Esophagus squamous epithelium (tissue), 5 donors: ENCODE results near the gene MYO15A. TPM values are rescaled to one million over a fixed set of nuclear protein-coding genes. Genes with fewer than 3 reads are reported as not detected.

Experiments
- DNase-seq: peaks from one replicate; lab custom pipeline; 2025; lab: John Stamatoyannopoulos, UW
- H3K27ac ChIP-seq, 4 donors: fragments of 200-600 bp; sonication (generic); one replicate each; pipeline ENCODE4 v1.5.1; 2016 to 2019; ENCODE audit warnings: mild to moderate bottlenecking in 1 of 4
- H3K27me3 ChIP-seq, 4 donors: fragments of 200-600 bp; sonication (generic); 1 replicate in 3 of 4; 2 replicates in 1 of 4; pipeline versions ENCODE4 v1.5.1 to v1.6.0; 2017 to 2021; ENCODE audit warnings: antibody characterized with exemption in 1 of 4
- H3K36me3 ChIP-seq, 3 donors: fragments of 200-600 bp; sonication (generic); one replicate each; pipeline ENCODE4 v1.5.1; 2016 to 2019
- H3K4me1 ChIP-seq, 3 donors: fragments of 200-600 bp; sonication (generic); one replicate each; pipeline ENCODE4 v1.5.1; 2017 to 2019
- H3K4me3 ChIP-seq, 4 donors: fragments of 200-600 bp; sonication (generic); 1 replicate in 3 of 4; 2 replicates in 1 of 4; pipeline ENCODE4 v1.5.1; 2016 to 2019; ENCODE audit warnings: mild to moderate bottlenecking in 2 of 4, moderate library complexity in 1 of 4
- H3K9me3 ChIP-seq, 3 donors: fragments of 200-600 bp; sonication (generic); one replicate each; pipeline ENCODE4 v1.5.1; 2016 to 2019
- POLR2A ChIP-seq, 4 donors: fragments of 450-650 bp; IDR thresholded peaks; one replicate each; pipeline ENCODE4 v1.6.1; 2017; ENCODE audit warnings: antibody characterized with exemption in 4 of 4, mild to moderate bottlenecking in 4 of 4, moderate library complexity in 3 of 4
- WGBS, 2 donors: methylation state at CpG; one replicate each; pipeline ENCODE4 v1.1.5; 2018; 5-methylcytosine and 5-hydroxymethylcytosine counted together
- intact Hi-C: fragments of 100-400 bp; cut with DNase I; formaldehyde crosslinking; loops from one replicate; pipeline ENCODE4 v1.15.0; 2022
- total RNA-seq, 4 donors: library from RNA; depleted of rRNA; stranded (reverse); fragments of >200 nt; gene quantifications; one replicate each; pipeline ENCODE4 v1.1.0, GENCODE V29; 2016
- TF ChIP-seq, protein P1 (sequence below), 6 experiments: fragments of 450-650 bp in 4 of 6; fragments of 200-600 bp in 2 of 6; sonication (generic) in 2 of 6; IDR thresholded peaks; one replicate each; pipeline ENCODE4 v1.5.1; 2016 to 2019; ENCODE audit warnings: antibody characterized with exemption in 6 of 6, mild to moderate bottlenecking in 4 of 6, moderate library complexity in 4 of 6
- donor health status: DM: yes; HTN: yes; CAD: no.

The MYO15A gene
- total RNA-seq, 4 donors from 2014 or later = 0.18 to 1.7 (median 0.30) TPM; not detected in 1

DNA sequence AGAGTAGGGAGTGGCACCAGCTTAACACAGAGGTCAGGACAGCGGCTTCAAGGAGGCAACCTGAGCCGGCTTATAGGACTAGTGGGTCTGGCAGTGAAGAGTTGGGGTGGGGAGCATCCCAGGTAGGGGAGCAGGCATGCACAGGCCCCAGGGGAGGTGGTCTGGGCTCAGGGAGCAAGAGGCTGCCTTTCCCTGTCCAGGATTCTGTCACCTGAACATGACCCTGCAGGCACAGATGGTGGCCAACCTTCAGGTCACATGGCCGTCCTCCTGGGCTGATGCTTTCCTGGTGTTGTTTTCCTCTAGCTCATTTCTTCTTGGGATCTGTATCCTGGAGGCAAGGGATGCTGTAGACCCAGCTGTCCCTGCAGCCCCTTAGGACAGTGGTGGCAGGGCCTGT, 3.5 kb upstream of the MYO15A start:
- WGBS, 2 donors = 88 to 89% methylated on average over 1 to 3 of the region's 3 CpGs
- TF ChIP-seq, protein P1, sequence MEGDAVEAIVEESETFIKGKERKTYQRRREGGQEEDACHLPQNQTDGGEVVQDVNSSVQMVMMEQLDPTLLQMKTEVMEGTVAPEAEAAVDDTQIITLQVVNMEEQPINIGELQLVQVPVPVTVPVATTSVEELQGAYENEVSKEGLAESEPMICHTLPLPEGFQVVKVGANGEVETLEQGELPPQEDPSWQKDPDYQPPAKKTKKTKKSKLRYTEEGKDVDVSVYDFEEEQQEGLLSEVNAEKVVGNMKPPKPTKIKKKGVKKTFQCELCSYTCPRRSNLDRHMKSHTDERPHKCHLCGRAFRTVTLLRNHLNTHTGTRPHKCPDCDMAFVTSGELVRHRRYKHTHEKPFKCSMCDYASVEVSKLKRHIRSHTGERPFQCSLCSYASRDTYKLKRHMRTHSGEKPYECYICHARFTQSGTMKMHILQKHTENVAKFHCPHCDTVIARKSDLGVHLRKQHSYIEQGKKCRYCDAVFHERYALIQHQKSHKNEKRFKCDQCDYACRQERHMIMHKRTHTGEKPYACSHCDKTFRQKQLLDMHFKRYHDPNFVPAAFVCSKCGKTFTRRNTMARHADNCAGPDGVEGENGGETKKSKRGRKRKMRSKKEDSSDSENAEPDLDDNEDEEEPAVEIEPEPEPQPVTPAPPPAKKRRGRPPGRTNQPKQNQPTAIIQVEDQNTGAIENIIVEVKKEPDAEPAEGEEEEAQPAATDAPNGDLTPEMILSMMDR (IDR thresholded peaks at IDR 0.05) = no peak
- TF ChIP-seq POLR2A (IDR thresholded peaks at IDR 0.05) = no peak
- intact Hi-C loops = no loop called here
- no peak for DNase-seq
- H3K27me3 ChIP-seq = no peaks in the 10 kb centered on the region
- no peak overlapping the region for H3K4me3 ChIP-seq
- H3K9me3 ChIP-seq = no peaks in the 10 kb centered on the region
- H3K4me1 ChIP-seq = no peaks in the 10 kb centered on the region
- no peak overlapping the region for H3K27ac ChIP-seq
- H3K36me3 ChIP-seq = peaks cover 8 to 69% (median 26%) of the 10 kb centered on the region in 3 donors

GRCh38 chr17:18105595-18105994, 3.0 kb upstream of the MYO15A start:
- TF ChIP-seq, protein P1 (IDR thresholded peaks at IDR 0.05) = no peak
- TF ChIP-seq POLR2A (IDR thresholded peaks at IDR 0.05) = no peak
- Histone ChIP-seq H3K4me1 (no peaks in the 10 kb centered on the region), H3K9me3 (no peaks in the 10 kb centered on the region), H3K27me3 (no peaks in the 10 kb centered on the region), H3K4me3 (no peak overlapping the region), H3K27ac (no peak overlapping the region), H3K36me3 (peaks cover 2 to 63% (median 21%) of the 10 kb centered on the region in 3 donors)
- WGBS, 2 donors = no CpG with 5 or more reads among the region's 6 CpGs
- DNase-seq = no peak
- intact Hi-C loops = no loop called here

- H3K4me1 ChIP-seq = no peaks in the 10 kb centered on the region
- no peak overlapping the region for H3K27ac ChIP-seq
- TF ChIP-seq, protein P1 (IDR thresholded peaks at IDR 0.05) = no peak
- TF ChIP-seq POLR2A (IDR thresholded peaks at IDR 0.05) = no peak
- intact Hi-C loops = no loop called here
- no peak overlapping the region for H3K4me3 ChIP-seq
- peaks cover 0 to 57% (median 21%) of the 10 kb centered on the region in 3 donors for H3K36me3 ChIP-seq
- H3K9me3 ChIP-seq = no peaks in the 10 kb centered on the region
- no peak for DNase-seq
- H3K27me3 ChIP-seq = no peaks in the 10 kb centered on the region
- WGBS, 2 donors = 89 to 90% methylated on average over 7 to 9 of the region's 9 CpGs
Measured at GRCh38 chr17:18106211-18106610, 2.3 kb upstream of the MYO15A start.

DNA sequence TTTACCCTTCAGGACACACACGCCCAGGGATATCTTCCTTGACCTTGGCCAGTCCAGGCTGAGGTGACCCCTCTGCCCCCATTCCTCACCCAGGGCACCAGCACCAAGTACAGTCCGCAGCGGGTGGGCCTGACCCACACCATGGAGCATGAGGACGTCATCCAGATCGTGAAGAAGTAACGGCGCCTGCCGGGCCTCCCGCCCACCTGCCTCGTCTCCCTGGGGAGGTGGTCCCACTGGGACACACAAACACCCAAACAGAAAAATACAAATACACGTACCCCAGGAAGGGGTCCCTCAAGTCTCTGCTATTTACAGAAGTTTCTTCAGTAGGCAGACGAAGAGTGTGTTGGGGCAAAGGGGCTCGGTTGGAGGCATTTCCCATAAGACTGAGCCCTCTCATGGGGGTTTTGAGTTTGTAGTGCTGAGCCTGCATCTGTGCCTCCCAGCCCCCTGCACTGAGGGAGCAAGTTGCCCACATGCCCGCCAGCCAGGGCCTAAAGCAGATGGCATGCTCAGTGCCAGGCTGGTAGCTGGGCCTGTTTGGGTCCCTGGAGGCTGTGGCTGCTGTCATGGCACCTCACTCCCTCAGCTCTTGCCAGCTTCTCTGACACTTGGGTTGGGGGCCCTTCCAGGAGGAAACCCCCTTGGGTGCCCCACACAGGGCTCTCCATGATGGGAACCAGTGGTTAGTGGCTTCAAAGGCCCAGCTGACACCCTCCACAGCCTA, 1.3 kb upstream of the MYO15A start:
- intact Hi-C loops = no loop called here
- no peaks in the 10 kb centered on the region for H3K9me3 ChIP-seq
- no peak for DNase-seq
- H3K4me3 ChIP-seq = no peak overlapping the region
- H3K27me3 ChIP-seq = no peaks in the 10 kb centered on the region
- WGBS, 2 donors = 60 to 100% methylated on average over 2 to 5 of the region's 14 CpGs
- H3K4me1 ChIP-seq = no peaks in the 10 kb centered on the region
- H3K27ac ChIP-seq = no peak overlapping the region
- H3K36me3 ChIP-seq = peaks cover 0 to 47% (median 12%) of the 10 kb centered on the region in 3 donors
- no peak for TF ChIP-seq POLR2A (IDR thresholded peaks at IDR 0.05)
- TF ChIP-seq, protein P1 (IDR thresholded peaks at IDR 0.05) = no peak

- Histone ChIP-seq H3K4me1 (no peaks in the 10 kb centered on the region), H3K27me3 (no peaks in the 10 kb centered on the region), H3K36me3 (peaks cover 0 to 46% (median 12%) of the 10 kb centered on the region in 3 donors), H3K4me3 (no peak overlapping the region), H3K9me3 (no peaks in the 10 kb centered on the region), H3K27ac (no peak overlapping the region)
- intact Hi-C loops = no loop called here
- WGBS, 2 donors = 61 to 100% methylated on average over 1 to 3 of the region's 6 CpGs
- no peak for DNase-seq
- no peak for TF ChIP-seq POLR2A (IDR thresholded peaks at IDR 0.05)
- TF ChIP-seq, protein P1 (IDR thresholded peaks at IDR 0.05) = no peak
Measured at GRCh38 chr17:18107971-18108370, 585 bp upstream of the MYO15A start.
